GM18511 (cell line): Measurements from ENCODE around the gene LAMC3.

Experiments used
- ATAC-seq: cut with Tn5 transposase; IDR thresholded peaks from one replicate; pipeline ENCODE4 v1.9.1; 2021; ENCODE audit warnings: mild to moderate bottlenecking, moderate library complexity; ENCODE audit not compliant: unreplicated experiment

LAMC3 gene

GRCh38 chr9:131072107-131072870 is 63.3 kb downstream of the LAMC3 start:
- no peak for ATAC-seq

GRCh38 chr9:131072871-131073237 is 63.9 kb downstream of the LAMC3 start:
- ATAC-seq = no peak

GRCh38 chr9:131076347-131077195 is 67.6 kb downstream of the LAMC3 start:
- ATAC-seq = no peak

DNA sequence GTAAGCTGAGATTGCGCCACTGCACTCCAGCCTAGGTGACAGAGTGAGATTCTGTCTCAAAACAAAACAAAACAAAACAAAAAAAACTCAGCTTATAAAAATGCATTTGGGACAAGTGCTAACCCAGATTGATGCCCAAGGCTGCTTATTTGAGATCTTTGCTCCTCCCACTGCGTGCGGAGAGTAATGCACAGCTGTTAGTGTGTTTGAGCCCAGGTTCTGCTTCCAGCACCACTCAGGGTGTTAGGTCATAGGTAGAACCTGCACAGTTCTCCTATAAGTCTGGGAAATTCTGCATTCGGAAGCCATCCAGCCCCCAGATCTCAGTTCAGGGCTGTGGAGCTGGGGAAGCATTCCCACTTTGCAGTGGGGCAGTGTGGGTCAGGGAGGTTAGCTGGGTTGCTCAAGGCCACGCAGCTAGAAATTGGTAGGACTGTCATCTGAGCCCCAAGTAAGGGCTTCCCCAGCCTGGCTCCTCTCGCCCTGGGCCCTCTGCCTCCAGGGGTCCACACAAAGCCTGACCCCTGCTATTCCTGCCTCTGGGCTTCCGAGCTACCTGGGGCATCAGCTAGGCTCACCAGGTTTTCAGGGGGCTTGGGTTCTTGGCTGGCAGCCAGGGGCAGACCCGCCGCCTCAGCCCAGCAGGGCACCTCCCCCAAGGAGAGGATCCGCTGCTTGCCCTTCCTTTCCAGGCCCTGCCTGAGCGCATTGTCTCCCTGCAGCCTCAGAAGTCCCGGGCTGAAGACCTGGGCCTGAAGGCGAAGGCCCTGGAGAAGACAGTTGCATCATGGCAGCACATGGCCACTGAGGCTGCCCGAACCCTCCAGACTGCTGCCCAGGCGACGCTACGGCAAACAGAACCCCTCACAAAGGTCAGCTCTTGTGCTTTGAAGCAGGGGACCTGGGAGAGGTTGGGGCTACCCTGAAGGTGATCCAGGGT is 69.7 kb downstream of the LAMC3 start:
- no peak for ATAC-seq

DNA sequence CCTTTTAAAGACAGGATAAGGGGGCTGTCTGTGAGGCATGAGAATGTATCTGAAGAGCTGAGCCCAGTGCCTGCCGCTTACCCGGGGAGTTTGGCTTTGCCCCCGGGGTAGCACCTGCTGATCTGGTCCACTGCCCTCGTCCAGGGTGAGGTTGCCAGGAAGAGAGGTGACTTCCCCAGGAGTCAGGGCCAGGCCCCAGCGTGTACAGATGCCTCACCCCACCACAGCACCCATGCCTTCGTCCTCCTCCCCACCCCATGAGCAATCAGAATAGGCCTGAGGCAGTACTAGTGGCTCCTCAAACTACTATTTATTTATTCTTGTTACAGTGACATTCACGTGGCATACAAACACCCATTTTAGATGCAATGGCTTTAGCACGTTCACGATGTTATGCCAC is 71.6 kb downstream of the LAMC3 start:
- no peak for ATAC-seq

- no peak for ATAC-seq
Observed at GRCh38 chr9:131081868-131082267, 72.9 kb downstream of the LAMC3 start.

DNA sequence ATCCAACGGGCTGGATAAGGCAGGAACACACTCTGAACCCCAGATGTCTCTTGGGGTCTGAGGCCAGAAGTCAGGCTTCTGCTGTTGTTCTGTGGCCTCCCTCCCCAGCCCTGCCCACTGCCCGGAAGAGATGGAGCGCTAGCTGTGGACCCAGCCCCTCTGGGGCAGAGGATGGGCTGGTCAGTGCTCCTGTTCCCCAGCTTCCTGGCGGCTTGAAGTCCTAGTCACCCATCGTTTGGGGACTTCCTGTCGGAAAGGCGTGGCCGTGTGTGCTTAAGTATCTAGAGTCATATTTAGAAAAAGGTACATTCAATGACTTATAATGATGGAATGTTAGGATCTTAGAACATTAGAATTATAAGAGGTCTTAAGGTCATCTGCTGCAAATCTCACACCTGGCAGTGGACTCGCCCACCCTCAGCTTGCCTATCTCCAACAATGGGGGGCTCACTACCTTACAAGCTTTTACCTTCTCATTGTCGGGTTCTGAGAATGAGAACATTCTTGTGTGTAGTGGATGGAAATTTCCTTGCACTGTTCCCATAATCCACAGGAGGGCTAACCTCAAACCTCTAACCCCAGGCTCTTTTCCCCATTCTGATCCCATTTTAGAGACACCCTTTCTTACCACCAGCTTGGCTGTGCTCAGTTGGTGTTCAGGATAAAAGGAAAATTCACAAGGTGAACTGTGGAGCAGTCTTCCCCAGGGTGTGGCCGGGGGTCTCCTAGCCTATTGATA is 74.0 kb downstream of the LAMC3 start:
- no peak for ATAC-seq

- ATAC-seq = no peak
Observed at GRCh38 chr9:131084661-131085369, 75.8 kb downstream of the LAMC3 start.

GRCh38 chr9:131085370-131086122 is 76.6 kb downstream of the LAMC3 start:
- ATAC-seq = no peak

- ATAC-seq = no peak
Observed at GRCh38 chr9:131087354-131087893, 78.5 kb downstream of the LAMC3 start.

GRCh38 chr9:131090025-131090787 is 81.2 kb downstream of the LAMC3 start:
- no peak for ATAC-seq

GRCh38 chr9:131091352-131091992 is 82.5 kb downstream of the LAMC3 start:
- ATAC-seq = no peak

DNA sequence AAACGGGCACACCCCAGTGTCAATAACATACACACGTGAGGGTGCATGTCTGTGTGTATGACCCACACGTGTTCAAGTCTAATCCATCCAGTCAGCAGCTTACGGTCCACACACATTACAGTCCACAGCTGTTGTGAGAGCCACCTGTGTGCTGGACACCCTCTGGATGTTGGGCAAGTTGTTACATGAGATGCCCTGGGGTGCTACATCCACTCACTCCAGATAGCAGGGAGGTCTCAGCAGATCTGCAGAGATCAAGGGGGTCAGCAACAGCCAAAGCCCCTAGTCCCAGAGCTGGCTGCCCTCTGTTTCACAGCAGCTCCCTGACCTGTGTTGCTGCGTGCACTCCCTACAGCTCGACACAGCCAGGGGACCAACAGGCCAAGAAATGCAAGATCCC is 83.1 kb downstream of the LAMC3 start:
- ATAC-seq = no peak

DNA sequence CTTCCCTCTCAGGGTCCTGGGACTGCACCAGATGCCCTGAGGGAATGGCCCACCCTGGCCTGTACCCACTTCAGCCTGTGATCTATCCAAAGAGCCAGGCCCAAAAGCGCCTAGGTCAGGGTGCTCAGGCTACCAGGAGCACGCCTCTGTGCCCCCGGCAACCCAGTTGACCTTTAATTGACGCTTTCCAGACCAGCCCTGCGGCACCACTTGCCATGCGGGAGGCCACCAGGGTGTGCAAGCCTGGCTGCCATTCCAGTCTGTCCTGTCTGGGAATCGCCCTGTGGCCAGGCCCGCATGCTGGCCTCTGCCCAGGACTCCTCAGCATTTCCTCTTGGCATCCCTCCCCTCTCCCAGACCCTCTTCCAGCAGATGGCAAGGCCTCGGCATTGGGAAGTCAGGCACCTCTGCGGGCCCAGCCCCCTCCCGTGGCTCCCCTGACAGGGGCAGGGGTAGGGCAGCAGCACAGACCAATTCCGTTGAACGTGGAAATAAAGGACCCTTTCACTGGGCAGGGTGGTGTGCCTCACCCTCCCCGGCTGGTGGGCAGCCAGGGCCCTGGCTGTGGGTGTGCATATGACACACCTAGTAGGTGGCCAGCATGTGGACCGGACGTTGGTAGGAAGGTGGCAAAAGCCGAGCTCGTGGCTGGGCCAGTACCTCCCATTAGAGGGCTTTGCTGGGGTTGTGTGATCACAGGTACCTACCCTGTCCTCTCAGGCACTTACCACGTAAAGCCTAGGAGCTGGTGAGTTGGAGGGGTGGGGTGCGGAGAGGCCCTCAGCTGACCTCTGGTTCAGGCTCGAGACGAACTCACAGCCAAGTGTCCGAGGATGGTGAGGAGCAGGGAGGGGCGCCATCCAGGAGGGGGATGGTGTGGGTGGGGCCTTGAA is 83.8 kb downstream of the LAMC3 start:
- ATAC-seq = no peak

GRCh38 chr9:131094015-131094414 is 85.0 kb downstream of the LAMC3 start:
- no peak for ATAC-seq

- ATAC-seq = no peak
Observed at GRCh38 chr9:131094622-131095021, 85.6 kb downstream of the LAMC3 start.
